GM12892 (cell line): ENCODE results near the gene LMAN2.
"Not testable (repeated sequence)": the region's sequence is repeated elsewhere in the genome, so short reads cannot be mapped to it uniquely, and the experiment has no call there.

ENCODE experiments used
- POLR2A ChIP-seq: IDR thresholded peaks from 2 replicates; pipeline ENCODE4 v1.6.1; 2011; ENCODE audit warnings: low read depth, low read length, control low read depth
- POLR2AphosphoS5 ChIP-seq: IDR thresholded peaks from 2 replicates; pipeline ENCODE4 v1.6.1; 2011; ENCODE audit warnings: low read depth, low read length, control low read depth
- TAF1 ChIP-seq: IDR thresholded peaks from 2 replicates; pipeline ENCODE4 v1.6.1; 2011; ENCODE audit warnings: low read depth, mild to moderate bottlenecking, control low read depth, low read length, borderline replicate concordance

DNA sequence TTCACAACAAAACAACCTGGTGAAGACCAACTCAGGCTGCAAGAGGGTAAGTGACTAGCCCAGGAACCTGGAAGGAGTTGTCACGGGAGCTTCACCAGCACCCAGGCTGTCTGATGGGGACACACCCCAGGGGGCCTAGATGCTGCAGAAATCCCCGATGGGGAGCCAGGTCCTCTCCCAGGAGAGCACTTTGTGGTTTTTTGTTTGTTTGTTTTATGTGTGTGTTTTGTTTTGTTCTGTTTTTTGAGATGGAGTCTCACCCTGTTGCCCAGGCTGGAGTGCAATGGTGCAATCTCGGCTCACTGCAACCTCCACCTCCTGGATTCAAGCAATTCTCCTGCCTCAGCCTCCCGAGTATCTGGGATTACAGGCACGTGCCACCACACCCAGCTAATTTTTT is 24.0 kb upstream of the LMAN2 start:
- not testable (repeated sequence) for TF ChIP-seq POLR2A, POLR2AphosphoS5, TAF1
